GM23338 (cell line): ENCODE measurements around the gene EGFR.

ENCODE experiments used
- CREB1 ChIP-seq: fragments of 250-450 bp; sonication (Bioruptor Pico); IDR thresholded peaks from 2 replicates; pipeline ENCODE4 v1.5.0; 2020; ENCODE audit warnings: low read depth, mild to moderate bottlenecking, moderate library complexity
- EZH2 ChIP-seq: fragments of 200-600 bp; sonication (generic); IDR thresholded peaks from one replicate; pipeline ENCODE4 v1.8.0; 2017; ENCODE audit warnings: antibody characterized with exemption, mild to moderate bottlenecking, low read depth; ENCODE audit not compliant: unreplicated experiment
- EZH2phosphoT487 ChIP-seq: fragments of 200-600 bp; sonication (generic); IDR thresholded peaks from one replicate; pipeline ENCODE4 v1.8.1; 2018; ENCODE audit warnings: antibody characterized with exemption; ENCODE audit not compliant: unreplicated experiment
- JUNB ChIP-seq: IDR thresholded peaks from one replicate; pipeline ENCODE4 v1.6.1; 2016; ENCODE audit warnings: antibody characterized with exemption; ENCODE audit not compliant: unreplicated experiment
- POLR2AphosphoS5 ChIP-seq: IDR thresholded peaks from 2 replicates; pipeline ENCODE4 v1.6.1; 2016; ENCODE audit warnings: antibody characterized with exemption, low read depth
- REST ChIP-seq: IDR thresholded peaks from one replicate; pipeline ENCODE4 v1.6.1; 2018; ENCODE audit warnings: antibody characterized with exemption; ENCODE audit not compliant: unreplicated experiment
- STAT1 ChIP-seq: IDR thresholded peaks from one replicate; pipeline ENCODE4 v1.6.1; 2016; ENCODE audit warnings: antibody characterized with exemption; ENCODE audit not compliant: unreplicated experiment
- ZNF114 ChIP-seq: fragments of 250-450 bp; sonication (Bioruptor Pico); IDR thresholded peaks from 2 replicates; pipeline ENCODE4 v1.5.0; 2020; ENCODE audit warnings: mild to moderate bottlenecking, moderate library complexity
- TF ChIP-seq, protein P1 (sequence below), 2 experiments: fragments of 200-600 bp in 1 of 2; sonication (generic) in 1 of 2; conservative IDR thresholded peaks; 2 replicates each; pipeline versions ENCODE4 v1.5.1 to v1.6.1; 2016 to 2017; ENCODE audit warnings: antibody characterized with exemption in 2 of 2, low read depth in 2 of 2, mild to moderate bottlenecking in 2 of 2, moderate library complexity in 1 of 2
- TF ChIP-seq, protein P2 (sequence below): fragments of 250-450 bp; sonication (Bioruptor Pico); IDR thresholded peaks from 2 replicates; pipeline ENCODE4 v1.5.0; 2020; ENCODE audit warnings: mild to moderate bottlenecking, moderate library complexity

DNA sequence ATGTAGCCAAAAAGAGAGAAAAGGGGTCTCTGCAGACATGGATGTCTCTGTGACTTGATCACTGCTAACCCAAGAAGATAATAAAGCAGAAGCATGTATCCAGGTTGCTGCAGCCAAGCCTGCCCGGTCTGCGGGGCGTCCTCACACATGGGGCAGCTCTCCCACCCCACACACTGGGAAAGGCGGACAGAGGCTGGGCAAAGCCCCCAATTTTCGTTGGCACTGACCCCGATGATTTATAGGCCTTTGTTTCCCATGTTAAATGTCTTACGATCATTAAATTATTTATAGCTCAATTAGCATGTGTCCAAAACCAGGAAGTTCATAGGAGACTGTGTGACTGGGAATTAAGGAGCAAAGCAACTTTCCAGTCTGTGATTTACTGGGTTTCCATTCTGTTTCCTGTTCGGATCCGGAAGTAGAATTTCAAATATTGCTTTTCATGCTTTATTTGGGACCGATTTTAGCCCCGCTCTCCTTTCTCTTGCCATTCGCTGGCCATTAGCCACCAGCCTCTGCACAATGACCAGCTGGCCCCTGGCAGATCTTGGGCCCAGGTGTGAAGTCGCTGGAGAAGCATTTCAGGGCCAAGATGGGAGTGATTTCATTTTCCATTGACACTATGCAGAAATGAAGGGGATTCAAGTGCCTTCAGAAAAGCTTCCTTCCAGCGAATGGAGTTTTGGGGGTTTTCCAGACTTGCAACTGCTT lies 91.6 kb downstream of the EGFR start:
- TF ChIP-seq REST (no peak), EZH2 (no peak), POLR2AphosphoS5 (no peak), CREB1 (no peak), ZNF114 (CRISPR knock-in tag) (no peak), JUNB (no peak), EZH2phosphoT487 (no peak), STAT1 (no peak)
- TF ChIP-seq, protein P1, sequence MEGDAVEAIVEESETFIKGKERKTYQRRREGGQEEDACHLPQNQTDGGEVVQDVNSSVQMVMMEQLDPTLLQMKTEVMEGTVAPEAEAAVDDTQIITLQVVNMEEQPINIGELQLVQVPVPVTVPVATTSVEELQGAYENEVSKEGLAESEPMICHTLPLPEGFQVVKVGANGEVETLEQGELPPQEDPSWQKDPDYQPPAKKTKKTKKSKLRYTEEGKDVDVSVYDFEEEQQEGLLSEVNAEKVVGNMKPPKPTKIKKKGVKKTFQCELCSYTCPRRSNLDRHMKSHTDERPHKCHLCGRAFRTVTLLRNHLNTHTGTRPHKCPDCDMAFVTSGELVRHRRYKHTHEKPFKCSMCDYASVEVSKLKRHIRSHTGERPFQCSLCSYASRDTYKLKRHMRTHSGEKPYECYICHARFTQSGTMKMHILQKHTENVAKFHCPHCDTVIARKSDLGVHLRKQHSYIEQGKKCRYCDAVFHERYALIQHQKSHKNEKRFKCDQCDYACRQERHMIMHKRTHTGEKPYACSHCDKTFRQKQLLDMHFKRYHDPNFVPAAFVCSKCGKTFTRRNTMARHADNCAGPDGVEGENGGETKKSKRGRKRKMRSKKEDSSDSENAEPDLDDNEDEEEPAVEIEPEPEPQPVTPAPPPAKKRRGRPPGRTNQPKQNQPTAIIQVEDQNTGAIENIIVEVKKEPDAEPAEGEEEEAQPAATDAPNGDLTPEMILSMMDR (conservative IDR thresholded peaks at IDR 0.05; ENCODE audit: low read depth in 2 of 2) = no peak
- TF ChIP-seq, protein P2, sequence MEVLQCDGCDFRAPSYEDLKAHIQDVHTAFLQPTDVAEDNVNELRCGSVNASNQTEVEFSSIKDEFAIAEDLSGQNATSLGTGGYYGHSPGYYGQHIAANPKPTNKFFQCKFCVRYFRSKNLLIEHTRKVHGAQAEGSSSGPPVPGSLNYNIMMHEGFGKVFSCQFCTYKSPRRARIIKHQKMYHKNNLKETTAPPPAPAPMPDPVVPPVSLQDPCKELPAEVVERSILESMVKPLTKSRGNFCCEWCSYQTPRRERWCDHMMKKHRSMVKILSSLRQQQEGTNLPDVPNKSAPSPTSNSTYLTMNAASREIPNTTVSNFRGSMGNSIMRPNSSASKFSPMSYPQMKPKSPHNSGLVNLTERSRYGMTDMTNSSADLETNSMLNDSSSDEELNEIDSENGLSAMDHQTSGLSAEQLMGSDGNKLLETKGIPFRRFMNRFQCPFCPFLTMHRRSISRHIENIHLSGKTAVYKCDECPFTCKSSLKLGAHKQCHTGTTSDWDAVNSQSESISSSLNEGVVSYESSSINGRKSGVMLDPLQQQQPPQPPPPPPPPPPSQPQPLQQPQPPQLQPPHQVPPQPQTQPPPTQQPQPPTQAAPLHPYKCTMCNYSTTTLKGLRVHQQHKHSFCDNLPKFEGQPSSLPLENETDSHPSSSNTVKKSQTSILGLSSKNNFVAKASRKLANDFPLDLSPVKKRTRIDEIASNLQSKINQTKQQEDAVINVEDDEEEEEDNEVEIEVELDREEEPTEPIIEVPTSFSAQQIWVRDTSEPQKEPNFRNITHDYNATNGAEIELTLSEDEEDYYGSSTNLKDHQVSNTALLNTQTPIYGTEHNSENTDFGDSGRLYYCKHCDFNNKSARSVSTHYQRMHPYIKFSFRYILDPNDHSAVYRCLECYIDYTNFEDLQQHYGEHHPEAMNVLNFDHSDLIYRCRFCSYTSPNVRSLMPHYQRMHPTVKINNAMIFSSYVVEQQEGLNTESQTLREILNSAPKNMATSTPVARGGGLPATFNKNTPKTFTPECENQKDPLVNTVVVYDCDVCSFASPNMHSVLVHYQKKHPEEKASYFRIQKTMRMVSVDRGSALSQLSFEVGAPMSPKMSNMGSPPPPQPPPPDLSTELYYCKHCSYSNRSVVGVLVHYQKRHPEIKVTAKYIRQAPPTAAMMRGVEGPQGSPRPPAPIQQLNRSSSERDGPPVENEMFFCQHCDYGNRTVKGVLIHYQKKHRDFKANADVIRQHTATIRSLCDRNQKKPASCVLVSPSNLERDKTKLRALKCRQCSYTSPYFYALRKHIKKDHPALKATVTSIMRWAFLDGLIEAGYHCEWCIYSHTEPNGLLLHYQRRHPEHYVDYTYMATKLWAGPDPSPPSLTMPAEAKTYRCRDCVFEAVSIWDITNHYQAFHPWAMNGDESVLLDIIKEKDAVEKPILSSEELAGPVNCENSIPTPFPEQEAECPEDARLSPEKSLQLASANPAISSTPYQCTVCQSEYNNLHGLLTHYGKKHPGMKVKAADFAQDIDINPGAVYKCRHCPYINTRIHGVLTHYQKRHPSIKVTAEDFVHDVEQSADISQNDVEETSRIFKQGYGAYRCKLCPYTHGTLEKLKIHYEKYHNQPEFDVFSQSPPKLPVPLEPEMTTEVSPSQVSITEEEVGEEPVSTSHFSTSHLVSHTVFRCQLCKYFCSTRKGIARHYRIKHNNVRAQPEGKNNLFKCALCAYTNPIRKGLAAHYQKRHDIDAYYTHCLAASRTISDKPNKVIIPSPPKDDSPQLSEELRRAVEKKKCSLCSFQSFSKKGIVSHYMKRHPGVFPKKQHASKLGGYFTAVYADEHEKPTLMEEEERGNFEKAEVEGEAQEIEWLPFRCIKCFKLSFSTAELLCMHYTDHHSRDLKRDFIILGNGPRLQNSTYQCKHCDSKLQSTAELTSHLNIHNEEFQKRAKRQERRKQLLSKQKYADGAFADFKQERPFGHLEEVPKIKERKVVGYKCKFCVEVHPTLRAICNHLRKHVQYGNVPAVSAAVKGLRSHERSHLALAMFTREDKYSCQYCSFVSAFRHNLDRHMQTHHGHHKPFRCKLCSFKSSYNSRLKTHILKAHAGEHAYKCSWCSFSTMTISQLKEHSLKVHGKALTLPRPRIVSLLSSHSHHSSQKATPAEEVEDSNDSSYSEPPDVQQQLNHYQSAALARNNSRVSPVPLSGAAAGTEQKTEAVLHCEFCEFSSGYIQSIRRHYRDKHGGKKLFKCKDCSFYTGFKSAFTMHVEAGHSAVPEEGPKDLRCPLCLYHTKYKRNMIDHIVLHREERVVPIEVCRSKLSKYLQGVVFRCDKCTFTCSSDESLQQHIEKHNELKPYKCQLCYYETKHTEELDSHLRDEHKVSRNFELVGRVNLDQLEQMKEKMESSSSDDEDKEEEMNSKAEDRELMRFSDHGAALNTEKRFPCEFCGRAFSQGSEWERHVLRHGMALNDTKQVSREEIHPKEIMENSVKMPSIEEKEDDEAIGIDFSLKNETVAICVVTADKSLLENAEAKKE (CRISPR knock-in tag) = no peak
